Activated CD8-positive, alpha-beta memory T cell treated with anti-CD3 and anti-CD28 coated beads, Interleukin-2, amount 10 ng/mL, durations not matched to agents 7 days and 5 days (primary cell): ENCODE data around the gene INTU. TPM values are rescaled to one million over a fixed set of nuclear protein-coding genes. Genes with fewer than 3 reads are reported as not detected.

Experiments
- ATAC-seq: fragments of 150-1000 bp; cut with Tn5 transposase; one replicate; pipeline ENCODE4 v1.10.0; 2021; ENCODE audit warnings: moderate library complexity
- CTCF ChIA-PET: fragments of 350-600 bp; sonication (Branson Sonifier 250); formaldehyde crosslinking; loops from one replicate; lab custom pipeline; 2021; ENCODE audit warnings: antibody characterized with exemption; lab: Charles Lee
- DNase-seq: peaks from one replicate; pipeline ENCODE4 v3.0.0-alpha.2; 2020
- H3K27ac Mint-ChIP-seq: one replicate; pipeline ENCODE4 v1.8.0; 2021; ENCODE audit warnings: mild to moderate bottlenecking, mixed read lengths
- H3K27me3 Mint-ChIP-seq: one replicate; pipeline ENCODE4 v1.8.0; 2021; ENCODE audit warnings: mixed read lengths
- H3K36me3 Mint-ChIP-seq: one replicate; pipeline ENCODE4 v1.8.0; 2021; ENCODE audit warnings: mild to moderate bottlenecking, mixed read lengths
- H3K4me1 Mint-ChIP-seq: one replicate; pipeline ENCODE4 v1.8.0; 2021; ENCODE audit warnings: mixed read lengths
- H3K4me3 Mint-ChIP-seq: one replicate; pipeline ENCODE4 v1.8.0; 2021; ENCODE audit warnings: mild to moderate bottlenecking, moderate library complexity, mixed read lengths
- H3K9me3 Mint-ChIP-seq: one replicate; pipeline ENCODE4 v1.8.0; 2022; ENCODE audit warnings: low read depth, mixed read lengths
- total RNA-seq, 2 experiments: library from RNA; stranded (reverse); gene quantifications; one replicate each; pipeline ENCODE4 v1.2.3, GENCODE V29; 2021

INTU gene
- total RNA-seq, 2 experiments from 2014 or later, result 0.03 to 0.12 TPM

DNA sequence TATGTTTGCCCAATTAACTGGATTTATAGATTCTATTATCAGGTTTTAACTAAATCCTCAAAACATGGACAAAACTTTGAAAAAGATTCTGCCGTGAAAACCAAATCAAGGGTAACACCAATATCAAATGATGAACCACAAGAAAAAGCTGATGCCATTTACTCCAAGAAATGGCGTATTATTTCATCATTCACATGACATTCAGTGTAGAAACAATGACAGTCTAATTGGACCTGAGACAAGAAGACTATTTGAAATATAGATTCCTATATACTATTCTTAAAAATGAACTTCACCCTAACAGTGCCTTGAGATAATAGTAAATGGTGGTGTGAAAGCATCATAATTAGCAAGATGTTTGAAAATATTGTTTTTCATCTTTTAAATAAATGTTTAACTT, 102.2 kb downstream of the INTU start:
- no peaks in the 10 kb centered on the region for H3K4me1 Mint-ChIP-seq
- DNase-seq (no peak), ATAC-seq (no peak)
- CTCF ChIA-PET, result no interaction called here
- H3K27ac Mint-ChIP-seq, result no peak overlapping the region
- H3K9me3 Mint-ChIP-seq, result no peaks in the 10 kb centered on the region
- no peak overlapping the region for H3K4me3 Mint-ChIP-seq
- no peaks in the 10 kb centered on the region for H3K36me3 Mint-ChIP-seq
- H3K27me3 Mint-ChIP-seq, result peaks cover 10% of the 10 kb centered on the region

DNA sequence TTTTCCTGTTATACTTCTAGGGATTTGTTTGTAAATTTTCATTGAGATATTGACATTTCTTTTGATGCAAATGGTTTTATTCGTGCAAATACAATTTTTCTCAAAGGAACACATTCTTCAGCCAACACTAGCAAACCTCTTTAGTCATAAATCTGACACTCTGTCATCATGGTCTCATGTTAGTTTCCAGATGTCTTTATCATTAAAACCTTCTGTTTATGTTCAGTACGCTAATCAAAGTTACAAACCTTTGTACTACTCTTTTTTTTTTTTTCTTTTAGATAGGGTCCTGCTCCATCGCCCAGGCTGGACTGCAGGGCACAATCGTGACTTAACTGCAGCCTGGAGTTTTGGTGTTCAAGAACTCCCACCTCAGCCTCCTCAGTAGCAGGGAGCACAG, 104.5 kb downstream of the INTU start:
- CTCF ChIA-PET, result no interaction called here
- no peak for ATAC-seq
- Mint-ChIP-seq H3K4me1 (no peaks in the 10 kb centered on the region), H3K27ac (no peak overlapping the region), H3K36me3 (no peaks in the 10 kb centered on the region), H3K27me3 (peaks cover 11% of the 10 kb centered on the region), H3K4me3 (no peak overlapping the region), H3K9me3 (no peaks in the 10 kb centered on the region)
- no peak for DNase-seq

DNA sequence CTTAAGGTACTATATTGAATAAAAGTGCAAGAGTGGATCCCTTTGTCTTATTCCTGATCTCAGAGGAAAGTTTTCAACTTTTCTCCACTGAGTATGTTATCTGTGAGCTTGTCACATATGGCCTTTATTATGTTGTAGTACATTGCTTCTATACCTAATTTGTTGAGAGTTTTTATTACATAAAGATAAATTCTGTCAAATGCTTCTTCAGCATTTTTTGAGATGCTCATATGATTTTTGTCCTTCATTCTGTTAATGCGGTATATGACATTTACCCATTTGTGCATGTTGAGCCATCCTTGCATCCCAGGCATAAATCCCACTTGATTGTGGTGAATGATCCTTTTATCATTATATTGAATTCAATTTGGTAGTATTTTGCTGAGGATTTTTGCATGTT, 108.5 kb downstream of the INTU start:
- Mint-ChIP-seq H3K27me3 (peaks cover 21% of the 10 kb centered on the region), H3K27ac (no peak overlapping the region), H3K9me3 (no peaks in the 10 kb centered on the region), H3K4me3 (no peak overlapping the region), H3K36me3 (no peaks in the 10 kb centered on the region), H3K4me1 (no peaks in the 10 kb centered on the region)
- no peak for DNase-seq
- ATAC-seq, result no peak
- CTCF ChIA-PET, result no interaction called here

DNA sequence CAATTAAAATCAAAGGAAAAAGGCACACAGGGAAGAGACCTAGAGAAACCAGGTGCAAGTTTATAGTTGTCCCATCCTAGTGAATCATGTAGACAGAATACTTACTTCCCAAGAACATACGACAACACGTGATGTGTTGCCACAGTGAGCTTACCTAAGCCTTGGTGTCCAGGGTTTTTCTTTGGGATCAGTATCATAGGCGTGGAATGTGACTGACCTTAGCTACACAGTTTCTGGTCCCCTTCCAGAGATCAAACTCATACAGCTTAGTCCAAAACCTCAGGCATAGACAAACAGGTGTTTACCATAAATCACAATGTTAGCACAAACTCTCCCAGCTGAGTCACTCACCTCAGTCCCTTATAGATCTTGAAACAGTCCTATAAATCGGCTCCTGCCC, 115.1 kb downstream of the INTU start:
- CTCF ChIA-PET, result no interaction called here
- DNase-seq (no peak), ATAC-seq (no peak)
- Mint-ChIP-seq H3K36me3 (no peaks in the 10 kb centered on the region), H3K27me3 (peaks cover 6% of the 10 kb centered on the region), H3K4me3 (no peak overlapping the region), H3K9me3 (no peaks in the 10 kb centered on the region), H3K27ac (no peak overlapping the region), H3K4me1 (no peaks in the 10 kb centered on the region)

DNA sequence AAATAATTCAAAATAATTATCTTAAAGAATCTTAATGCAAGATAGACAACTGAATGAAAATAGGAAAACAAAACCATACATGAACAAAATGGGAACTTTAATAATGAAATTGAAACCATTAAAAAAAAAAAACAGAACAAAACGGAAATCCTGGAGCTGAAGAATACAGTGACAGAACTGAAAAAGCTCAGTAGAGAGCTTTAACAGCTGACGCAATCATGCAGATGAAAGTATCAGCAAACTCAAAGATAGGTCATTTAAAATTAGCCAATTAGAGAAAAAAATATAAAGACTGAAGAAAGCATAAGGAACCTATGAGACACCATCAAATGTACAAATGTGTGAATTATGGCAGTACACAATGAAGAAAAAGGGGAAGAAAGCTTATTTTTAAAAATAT, 116.2 kb downstream of the INTU start:
- Mint-ChIP-seq H3K4me1 (no peaks in the 10 kb centered on the region), H3K9me3 (no peaks in the 10 kb centered on the region), H3K36me3 (no peaks in the 10 kb centered on the region), H3K4me3 (no peak overlapping the region), H3K27ac (no peak overlapping the region), H3K27me3 (peaks cover 10% of the 10 kb centered on the region)
- DNase-seq, result no peak
- ATAC-seq, result no peak
- CTCF ChIA-PET, result interaction anchor here (0.6 kb wide), 1 partner anchor 1183 kb away, joined by 4 read pairs; no protein-coding TSS in a partner anchor

DNA sequence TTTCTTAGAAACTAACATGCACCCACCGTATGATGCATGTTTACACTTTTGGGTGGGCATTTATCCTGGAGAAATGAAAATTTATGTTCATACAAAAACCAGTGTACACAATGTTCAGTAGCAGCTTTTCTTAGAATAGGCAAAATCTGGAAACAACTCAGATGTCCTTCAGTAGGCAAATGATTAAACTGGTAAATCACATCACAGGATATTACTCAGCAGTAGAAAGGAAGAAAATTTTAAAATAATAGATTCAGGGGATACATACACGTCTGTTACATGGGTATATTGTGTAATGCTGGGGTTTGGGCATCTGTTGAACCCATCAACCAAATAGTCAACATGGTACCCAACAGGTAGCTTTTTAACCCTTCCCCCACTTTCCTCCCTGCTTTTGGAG, 124.1 kb downstream of the INTU start:
- CTCF ChIA-PET, result no interaction called here
- H3K4me1 Mint-ChIP-seq, result no peaks in the 10 kb centered on the region
- no peaks in the 10 kb centered on the region for H3K36me3 Mint-ChIP-seq

DNA sequence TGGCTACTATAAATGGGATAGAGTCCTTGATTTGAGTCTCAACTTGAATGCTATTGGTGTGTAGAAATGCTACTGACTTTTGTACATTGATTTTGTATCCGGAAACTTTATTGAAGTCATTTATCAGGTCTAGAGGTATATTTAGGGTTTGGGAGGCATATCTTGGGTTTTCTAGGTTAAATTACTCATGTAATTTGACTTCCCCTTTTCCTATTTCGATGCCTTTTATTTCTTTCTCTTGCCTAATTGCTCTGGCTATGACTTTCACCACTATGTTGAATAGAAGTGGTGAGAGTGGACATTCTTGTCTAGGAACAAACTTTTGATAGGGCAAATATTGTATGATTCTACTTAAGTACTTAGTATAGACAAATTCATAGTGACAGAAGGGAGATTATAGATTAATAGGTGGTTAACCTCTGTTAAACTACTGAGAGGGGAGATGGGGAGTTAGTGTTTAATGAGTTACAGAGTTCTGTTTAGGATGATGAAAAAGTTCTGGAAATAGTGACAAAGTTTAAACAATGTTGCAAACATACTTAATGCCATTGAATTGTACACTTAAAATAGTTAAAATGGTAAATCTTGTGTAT, 126.6 kb downstream of the INTU start:
- CTCF ChIA-PET, result no interaction called here
- Mint-ChIP-seq H3K4me3 (no peak overlapping the region), H3K27ac (no peak overlapping the region), H3K27me3 (peaks cover 2% of the 10 kb centered on the region), H3K9me3 (peaks cover 2% of the 10 kb centered on the region), H3K36me3 (no peaks in the 10 kb centered on the region), H3K4me1 (no peaks in the 10 kb centered on the region)
- no peak for ATAC-seq
- no peak for DNase-seq

More for the DNA sequence above, 124.1 kb downstream of the INTU start:
- ATAC-seq (no peak), DNase-seq (no peak)
- no peak overlapping the region for H3K4me3 Mint-ChIP-seq
- H3K27me3 Mint-ChIP-seq, result peaks cover 6% of the 10 kb centered on the region
- peaks cover 2% of the 10 kb centered on the region for H3K9me3 Mint-ChIP-seq
- H3K27ac Mint-ChIP-seq, result no peak overlapping the region

DNA sequence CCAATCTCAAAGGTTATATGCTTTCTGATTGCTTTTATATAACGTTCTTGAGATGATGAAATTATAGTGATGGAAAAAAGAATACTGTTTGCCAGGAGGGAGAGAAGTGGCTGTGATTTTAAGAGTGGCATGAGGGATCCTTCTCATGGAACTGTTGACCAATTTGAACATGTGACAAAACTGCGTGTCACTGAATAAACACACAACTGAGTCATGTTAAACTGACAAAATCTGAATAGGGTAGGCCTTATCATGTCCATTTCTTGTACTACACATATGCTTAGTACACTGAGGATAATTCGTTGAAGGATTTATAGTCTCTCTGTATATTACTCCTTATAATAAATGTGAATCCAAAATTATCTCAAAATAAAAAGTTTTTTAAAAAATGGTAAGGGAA, 127.1 kb downstream of the INTU start:
- Mint-ChIP-seq H3K4me3 (no peak overlapping the region), H3K4me1 (no peaks in the 10 kb centered on the region), H3K36me3 (no peaks in the 10 kb centered on the region), H3K9me3 (peaks cover 2% of the 10 kb centered on the region), H3K27ac (no peak overlapping the region), H3K27me3 (peaks cover 2% of the 10 kb centered on the region)
- CTCF ChIA-PET, result no interaction called here
- ATAC-seq, result no peak
- no peak for DNase-seq

DNA sequence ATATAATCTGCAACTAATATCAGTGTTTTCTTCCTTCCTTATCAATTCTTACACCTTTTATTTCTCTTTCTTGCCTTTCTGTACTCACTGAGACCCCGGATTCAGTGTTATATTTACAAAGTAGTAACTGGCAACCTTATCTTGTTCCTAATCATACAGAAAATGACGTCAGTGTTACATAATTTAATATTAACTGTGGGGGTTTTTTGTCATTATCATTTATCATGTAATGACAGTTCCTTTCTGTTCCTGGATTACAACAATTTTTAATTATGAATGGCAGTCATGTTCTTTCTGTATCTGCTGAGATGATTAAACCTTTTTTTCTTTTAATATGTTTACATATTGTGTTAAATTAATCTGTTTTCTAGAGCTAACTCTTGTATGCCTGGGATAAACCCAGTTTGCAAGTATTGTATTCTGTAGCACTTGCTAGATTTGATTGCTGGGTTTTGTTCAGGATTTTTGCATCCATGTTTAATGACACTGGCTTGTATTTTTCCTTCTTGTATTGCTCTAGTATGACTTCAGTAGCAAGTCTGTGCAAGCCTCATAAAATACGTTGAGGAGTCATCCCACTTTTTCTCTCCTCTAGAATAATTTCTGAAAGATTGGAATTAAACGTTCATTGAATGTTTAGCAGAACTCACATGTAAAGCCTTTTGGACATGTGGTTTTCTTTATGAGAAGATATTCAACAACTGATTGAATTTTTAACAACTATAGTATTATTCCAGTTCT, 138.9 kb downstream of the INTU start:
- CTCF ChIA-PET, result no interaction called here
- Mint-ChIP-seq H3K27me3 (peaks cover 39% of the 10 kb centered on the region), H3K27ac (no peak overlapping the region), H3K36me3 (no peaks in the 10 kb centered on the region), H3K4me3 (no peak overlapping the region), H3K4me1 (no peaks in the 10 kb centered on the region), H3K9me3 (no peaks in the 10 kb centered on the region)
- DNase-seq (no peak), ATAC-seq (no peak)

DNA sequence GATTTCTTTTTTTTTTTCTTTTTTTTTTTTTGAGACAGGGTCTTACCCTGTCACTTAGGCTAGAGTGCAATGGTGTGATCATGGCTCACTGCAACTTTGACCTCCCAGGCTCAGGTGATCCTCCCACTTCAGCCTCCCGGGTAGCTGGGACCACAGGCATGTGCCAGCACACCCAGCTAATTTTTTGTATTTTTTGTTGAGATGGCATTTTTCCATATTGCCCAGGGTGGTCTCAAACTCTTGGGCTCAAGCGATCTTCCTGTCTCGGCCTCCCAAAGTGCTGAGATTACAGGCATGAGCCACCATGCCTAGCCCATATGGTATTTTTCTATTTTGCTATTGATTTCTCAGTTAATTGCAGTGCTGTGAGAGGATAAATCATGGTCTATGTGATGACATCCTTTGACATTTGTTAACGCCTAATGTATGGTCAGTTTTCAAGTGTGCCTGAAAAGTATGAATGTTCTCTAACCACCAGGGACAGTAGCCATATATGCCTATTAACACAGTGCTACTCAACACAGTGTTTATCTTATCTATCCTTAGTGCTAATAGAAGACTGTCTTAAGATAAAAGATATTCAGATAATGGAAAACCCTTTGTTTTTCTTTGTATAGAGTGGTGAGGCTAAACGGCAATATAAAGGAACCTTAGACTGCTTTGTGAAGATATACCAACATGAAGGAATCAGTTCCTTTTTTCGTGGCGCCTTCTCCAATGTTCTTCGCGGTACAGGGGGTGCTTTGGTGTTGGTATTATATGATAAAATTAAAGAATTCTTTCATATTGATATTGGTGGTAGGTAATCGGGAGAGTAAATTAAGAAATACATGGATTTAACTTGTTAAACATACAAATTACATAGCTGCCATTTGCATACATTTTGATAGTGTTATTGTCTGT, 140.3 kb downstream of the INTU start:
- Mint-ChIP-seq H3K4me1 (no peaks in the 10 kb centered on the region), H3K9me3 (no peaks in the 10 kb centered on the region), H3K4me3 (no peak overlapping the region), H3K36me3 (no peaks in the 10 kb centered on the region), H3K27me3 (peaks cover 49% of the 10 kb centered on the region), H3K27ac (no peak overlapping the region)
- no peak for ATAC-seq
- DNase-seq, result no peak
- CTCF ChIA-PET, result no interaction called here

DNA sequence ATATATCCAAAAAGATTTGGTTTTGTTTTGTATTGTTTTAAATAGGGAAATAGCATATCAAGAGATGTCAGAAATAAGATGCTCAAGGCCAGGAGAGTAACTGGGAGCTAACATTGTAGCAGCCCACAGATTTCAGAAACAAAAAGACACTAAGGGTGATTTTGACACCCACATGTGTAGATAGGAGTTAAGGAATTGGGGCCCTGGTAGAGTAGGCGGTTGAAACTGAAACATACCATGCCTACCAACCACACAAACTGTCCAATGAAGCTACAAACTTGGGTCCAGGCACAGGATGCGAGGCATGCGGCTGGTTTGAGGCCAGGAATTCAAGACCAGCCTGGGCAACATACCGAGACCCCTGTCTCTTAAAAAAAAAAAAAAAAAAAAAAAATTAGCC, 143.1 kb downstream of the INTU start:
- H3K27me3 Mint-ChIP-seq, result peaks cover 70% of the 10 kb centered on the region
- H3K4me3 Mint-ChIP-seq, result no peak overlapping the region
- CTCF ChIA-PET, result no interaction called here
- H3K4me1 Mint-ChIP-seq, result no peaks in the 10 kb centered on the region
- no peak overlapping the region for H3K27ac Mint-ChIP-seq
- DNase-seq (no peak), ATAC-seq (no peak)
- no peaks in the 10 kb centered on the region for H3K9me3 Mint-ChIP-seq
- H3K36me3 Mint-ChIP-seq, result no peaks in the 10 kb centered on the region
